Measurements from ENCODE around the gene HLA-E.
"Not testable (repeated sequence)": the region's sequence is repeated elsewhere in the genome, so short reads cannot be mapped to it uniquely, and the experiment has no call there.

Gene HLA-E

GRCh38 chr6:30489081-30490025, at the start of gene HLA-E:
Gene HLA-E, plus strand, starts transcription at chr6:30489509. Its CDS starts 23 bp downstream, at chr6:30489532.
- DNase-seq (ENCODE audit: low read depth in 2 of 2) = peak; percentile 70 to 92

- DNase-seq (ENCODE audit: low read depth in 2 of 2) = no peak
Measured at GRCh38 chr6:30441171-30441570, 48.1 kb upstream of the HLA-E start.

- DNase-seq (ENCODE audit: low read depth in 2 of 2) = no peak
Measured at GRCh38 chr6:30443657-30444450, 45.5 kb upstream of the HLA-E start.

GRCh38 chr6:30444451-30444742, 44.9 kb upstream of the HLA-E start:
- DNase-seq (ENCODE audit: low read depth in 2 of 2) = no peak

GRCh38 chr6:30446259-30446658, 43.0 kb upstream of the HLA-E start:
- no peak for DNase-seq (ENCODE audit: low read depth in 2 of 2)

GRCh38 chr6:30447237-30447636, 42.1 kb upstream of the HLA-E start:
- no peak for DNase-seq (ENCODE audit: low read depth in 2 of 2)

GRCh38 chr6:30450548-30450908, 38.8 kb upstream of the HLA-E start:
- no peak for DNase-seq (ENCODE audit: low read depth in 2 of 2)

- no peak for DNase-seq (ENCODE audit: low read depth in 2 of 2)
Measured at GRCh38 chr6:30450909-30451841, 38.1 kb upstream of the HLA-E start.

GRCh38 chr6:30452736-30453507, 36.4 kb upstream of the HLA-E start:
- DNase-seq (ENCODE audit: low read depth in 2 of 2) = no peak

GRCh38 chr6:30453508-30454116, 35.7 kb upstream of the HLA-E start:
- DNase-seq (ENCODE audit: low read depth in 2 of 2) = peak; percentile 86 to 89

GRCh38 chr6:30459145-30459544, 30.2 kb upstream of the HLA-E start:
- DNase-seq (ENCODE audit: low read depth in 2 of 2) = no peak

- DNase-seq (ENCODE audit: low read depth in 2 of 2) = no peak
Measured at GRCh38 chr6:30461055-30461454, 28.3 kb upstream of the HLA-E start.

GRCh38 chr6:30462482-30462881, 26.8 kb upstream of the HLA-E start:
- DNase-seq (ENCODE audit: low read depth in 2 of 2) = no peak

- DNase-seq (ENCODE audit: low read depth in 2 of 2) = no peak
Measured at GRCh38 chr6:30463242-30463641, 26.1 kb upstream of the HLA-E start.

GRCh38 chr6:30463651-30464618, 25.4 kb upstream of the HLA-E start:
- peak in 1 of 2 donors; percentile 44 for DNase-seq (ENCODE audit: low read depth in 2 of 2)

- DNase-seq (ENCODE audit: low read depth in 2 of 2) = no peak
Measured at GRCh38 chr6:30465595-30466306, 23.6 kb upstream of the HLA-E start.

GRCh38 chr6:30470968-30471367, 18.3 kb upstream of the HLA-E start:
- no peak for DNase-seq (ENCODE audit: low read depth in 2 of 2)

- not testable (repeated sequence) for DNase-seq (ENCODE audit: low read depth in 2 of 2)
Measured at GRCh38 chr6:30475116-30475515, 14.2 kb upstream of the HLA-E start.

Measured in stimulated activated CD4-positive, alpha-beta T cell treated with anti-CD3 and anti-CD28 coated beads, Interleukin-1b, Interleukin-23, amount 100 ng/mL, for 4 hours (primary cell).